HG03135 (cell line): ENCODE measurements around the gene BCO2.

ENCODE experiments used
- ATAC-seq: cut with Tn5 transposase; IDR thresholded peaks from one replicate; pipeline ENCODE4 v1.9.1; 2021; ENCODE audit warnings: mild to moderate bottlenecking, moderate library complexity; ENCODE audit not compliant: unreplicated experiment

BCO2 gene

GRCh38 chr11:112212710-112213109, 37.4 kb downstream of the BCO2 start:
- ATAC-seq: no peak

DNA sequence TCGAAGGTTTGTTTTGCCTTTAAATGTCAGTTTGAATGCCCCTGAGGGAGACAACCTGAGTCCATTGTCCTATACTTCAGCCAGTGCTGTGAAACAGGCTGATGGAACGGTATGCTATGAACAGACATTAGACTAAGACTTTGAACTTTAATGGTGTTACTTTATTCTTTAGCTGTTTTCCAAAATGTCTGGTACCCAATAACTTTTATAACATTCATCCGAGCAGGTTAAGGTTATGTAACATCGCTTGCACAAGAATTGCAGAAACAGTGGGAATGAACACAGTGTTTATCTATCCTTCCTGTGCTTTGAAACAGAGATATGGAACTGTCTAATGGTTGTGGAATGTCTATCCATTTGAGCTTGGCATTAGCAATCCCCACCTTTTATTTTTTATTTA, 38.4 kb downstream of the BCO2 start:
- ATAC-seq: no peak

DNA sequence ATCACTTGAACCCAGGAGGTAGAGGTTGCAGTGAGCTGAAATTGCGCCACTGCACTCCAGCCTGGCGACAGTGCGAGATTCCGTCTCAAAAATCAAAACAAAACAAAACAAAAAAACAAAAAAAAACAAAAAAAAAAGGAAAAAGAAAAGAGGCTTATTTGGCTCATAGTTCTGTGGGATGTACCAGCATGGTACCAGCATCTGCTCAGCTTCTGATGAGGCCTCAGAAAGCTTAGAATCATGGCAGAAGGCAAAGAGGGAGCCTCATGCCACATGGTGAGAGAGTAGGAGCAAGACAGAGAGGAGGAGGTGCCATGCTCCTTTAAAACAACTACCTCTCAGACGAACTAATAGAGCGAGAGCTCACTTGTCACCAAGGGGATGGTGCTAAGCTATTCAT, 40.3 kb downstream of the BCO2 start:
- no peak for ATAC-seq

DNA sequence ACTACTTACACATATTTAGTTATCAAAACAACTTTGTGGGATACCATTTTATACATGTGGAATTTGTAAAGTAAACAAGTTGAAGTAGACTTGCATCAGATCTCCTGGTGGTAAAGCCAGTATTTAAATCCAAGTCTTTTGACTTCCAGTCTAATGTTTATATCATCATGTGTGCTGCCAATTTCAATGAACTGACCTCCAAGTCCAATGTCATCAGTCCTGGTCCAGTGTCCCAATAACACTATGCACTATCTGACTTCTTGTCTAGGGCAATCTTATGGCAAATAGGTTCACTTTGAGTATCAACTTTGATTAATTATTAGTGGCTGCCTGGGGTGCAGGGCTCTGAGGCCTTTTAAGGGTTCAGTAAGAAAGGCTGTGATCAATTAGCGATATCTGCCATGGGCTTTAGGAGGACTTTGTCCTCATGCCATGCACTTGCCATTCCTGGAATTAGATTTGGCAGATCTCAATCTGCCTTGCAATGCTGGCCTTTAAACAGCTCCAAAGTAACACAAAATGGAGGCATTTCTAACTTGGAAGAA, 41.3 kb downstream of the BCO2 start:
- no peak for ATAC-seq

- ATAC-seq: peak; percentile 94
Observed at GRCh38 chr11:112219476-112220232, 44.3 kb downstream of the BCO2 start.

GRCh38 chr11:112221274-112221835, 46.0 kb downstream of the BCO2 start:
- no peak for ATAC-seq

- ATAC-seq: no peak
Observed at GRCh38 chr11:112222303-112222702, 47.0 kb downstream of the BCO2 start.

- ATAC-seq: no peak
Observed at GRCh38 chr11:112223121-112223520, 47.8 kb downstream of the BCO2 start.

- no peak for ATAC-seq
Observed at GRCh38 chr11:112223754-112224532, 48.6 kb downstream of the BCO2 start.

DNA sequence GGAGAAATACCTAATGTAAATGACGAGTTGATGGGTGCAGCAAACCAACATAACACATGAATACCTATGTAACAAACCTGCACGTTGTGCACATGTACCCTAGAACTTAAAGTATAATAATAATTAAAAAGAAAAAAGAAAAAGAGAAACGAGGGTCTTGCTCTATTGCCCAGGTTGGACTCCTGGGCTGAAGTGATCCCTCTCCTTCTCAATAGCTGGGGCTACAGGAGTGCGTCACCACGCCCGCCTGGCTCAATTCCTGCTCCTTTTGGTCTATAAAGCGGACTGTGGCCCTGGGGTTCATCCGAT, 50.4 kb downstream of the BCO2 start:
- no peak for ATAC-seq

DNA sequence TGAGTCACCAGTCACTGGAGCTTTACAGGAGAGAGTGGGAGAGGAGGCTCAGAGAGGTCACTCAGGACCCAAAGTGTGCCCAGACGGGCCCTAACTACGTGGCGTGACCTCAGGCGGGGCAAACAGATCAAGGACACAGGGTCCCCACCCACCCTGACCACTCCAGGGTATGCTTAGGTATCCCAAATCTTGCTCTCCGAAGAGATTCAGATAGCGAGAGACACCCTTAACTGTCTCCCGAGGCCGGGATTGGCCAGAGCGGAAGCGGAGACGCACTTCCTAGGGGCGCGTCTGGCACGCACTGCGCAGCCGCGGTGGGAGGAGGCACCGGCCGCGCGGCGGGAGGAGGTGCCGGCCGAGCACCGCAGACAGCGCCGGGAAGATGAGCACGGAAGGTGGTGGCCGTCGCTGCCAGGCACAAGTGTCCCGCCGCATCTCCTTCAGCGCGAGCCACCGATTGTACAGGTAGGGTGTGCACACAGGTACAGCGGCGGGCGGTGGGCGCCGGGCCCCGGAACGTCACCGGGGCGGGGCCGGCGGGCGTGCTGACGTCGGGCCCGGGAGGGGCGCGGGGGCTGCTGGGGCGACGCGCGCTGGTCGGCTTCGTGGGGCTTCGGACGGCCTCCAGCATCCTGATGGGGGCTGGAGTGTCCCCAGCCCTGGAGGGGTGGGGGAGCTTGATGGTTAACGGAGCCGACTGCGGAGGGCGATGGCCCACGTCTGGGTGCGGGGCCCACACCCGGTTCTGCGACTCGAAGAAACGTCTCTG, 50.9 kb downstream of the BCO2 start, which contains the start of gene PTS:
PTS (plus strand) TSS at position 367 of the 769 bp plus-strand sequence; CDS start at position 383, 16 bp downstream.
- peak; percentile 97 for ATAC-seq

DNA sequence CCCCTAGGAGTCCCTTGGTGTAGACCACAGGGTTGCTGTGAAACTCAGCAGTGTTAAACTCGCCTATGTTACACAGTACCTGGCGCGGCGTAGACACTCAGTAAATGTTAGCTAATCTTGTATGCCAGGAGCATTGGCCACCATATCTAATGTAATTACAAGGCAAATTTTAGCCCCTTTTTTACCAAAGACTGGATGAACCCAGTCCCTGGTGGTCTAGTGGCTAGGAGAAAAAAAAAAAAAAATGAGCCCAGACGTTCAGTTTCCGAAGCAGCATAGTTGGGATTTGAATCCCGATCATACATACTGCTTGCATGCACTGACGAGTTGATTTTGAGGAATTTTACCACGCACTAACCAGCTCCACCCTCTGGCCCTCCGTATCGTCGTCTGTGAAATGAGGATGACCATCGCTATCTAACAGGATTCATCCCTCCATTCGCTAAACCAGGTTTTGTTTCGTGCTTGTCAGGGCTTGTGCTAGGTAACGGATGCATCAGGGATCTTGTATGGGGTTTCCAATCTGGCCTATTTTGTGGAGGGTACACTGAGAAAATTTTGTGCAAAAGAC, 51.6 kb downstream of the BCO2 start:
- peak; percentile 57 for ATAC-seq

DNA sequence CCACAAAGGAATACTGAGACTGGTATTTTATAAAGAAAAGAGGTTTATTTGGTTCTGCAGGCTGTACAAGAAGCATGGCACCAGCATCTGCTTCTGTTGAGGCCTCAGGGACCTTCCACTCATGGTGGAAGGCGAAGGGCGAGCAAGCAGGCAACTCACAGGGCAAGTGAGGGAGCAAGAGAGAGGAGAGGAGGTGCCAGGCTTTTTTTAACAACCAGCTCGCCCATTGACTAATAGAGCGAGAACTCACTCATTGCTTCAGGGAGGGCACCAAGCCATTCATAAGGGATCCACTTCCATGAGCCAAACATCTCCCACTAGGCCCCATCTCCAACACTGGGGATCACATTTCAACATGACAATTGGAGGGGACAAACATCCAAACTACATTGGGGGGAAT, 52.2 kb downstream of the BCO2 start:
- no peak for ATAC-seq

- ATAC-seq: no peak
Observed at GRCh38 chr11:112228706-112229105, 53.4 kb downstream of the BCO2 start.

GRCh38 chr11:112229159-112229558, 53.8 kb downstream of the BCO2 start:
- no peak for ATAC-seq

- ATAC-seq: no peak
Observed at GRCh38 chr11:112229746-112230433, 54.6 kb downstream of the BCO2 start.

- no peak for ATAC-seq
Observed at GRCh38 chr11:112231952-112232351, 56.6 kb downstream of the BCO2 start.

GRCh38 chr11:112235750-112236390, 60.6 kb downstream of the BCO2 start:
- no peak for ATAC-seq

DNA sequence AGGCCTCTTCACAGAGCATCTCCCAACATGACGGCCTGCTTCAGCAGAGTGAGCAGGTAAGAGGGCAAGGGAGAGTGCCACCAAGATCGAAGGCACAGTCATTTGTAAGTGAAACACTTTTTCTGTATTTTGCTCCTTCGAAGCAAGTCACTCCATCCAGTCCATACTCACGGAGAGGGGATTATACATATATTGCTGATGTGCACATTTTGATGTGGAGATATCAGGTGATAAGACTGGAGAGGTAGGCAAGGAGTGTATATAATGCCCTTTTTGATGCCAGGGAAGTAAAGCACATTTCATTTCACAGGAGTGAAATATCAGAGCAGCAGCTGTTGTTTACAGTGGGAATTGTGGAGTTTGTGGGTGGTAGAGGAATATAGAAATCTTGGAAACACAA, 62.1 kb downstream of the BCO2 start:
- no peak for ATAC-seq

GRCh38 chr11:112238041-112238440, 62.7 kb downstream of the BCO2 start:
- no peak for ATAC-seq
